ENCODE data around the gene EPHB4. TPM values are rescaled to one million over a fixed set of nuclear protein-coding genes. Genes with fewer than 3 reads are reported as not detected.

EPHB4 gene
- total RNA-seq: 38.6 and 45.7 TPM in 2 replicates

DNA sequence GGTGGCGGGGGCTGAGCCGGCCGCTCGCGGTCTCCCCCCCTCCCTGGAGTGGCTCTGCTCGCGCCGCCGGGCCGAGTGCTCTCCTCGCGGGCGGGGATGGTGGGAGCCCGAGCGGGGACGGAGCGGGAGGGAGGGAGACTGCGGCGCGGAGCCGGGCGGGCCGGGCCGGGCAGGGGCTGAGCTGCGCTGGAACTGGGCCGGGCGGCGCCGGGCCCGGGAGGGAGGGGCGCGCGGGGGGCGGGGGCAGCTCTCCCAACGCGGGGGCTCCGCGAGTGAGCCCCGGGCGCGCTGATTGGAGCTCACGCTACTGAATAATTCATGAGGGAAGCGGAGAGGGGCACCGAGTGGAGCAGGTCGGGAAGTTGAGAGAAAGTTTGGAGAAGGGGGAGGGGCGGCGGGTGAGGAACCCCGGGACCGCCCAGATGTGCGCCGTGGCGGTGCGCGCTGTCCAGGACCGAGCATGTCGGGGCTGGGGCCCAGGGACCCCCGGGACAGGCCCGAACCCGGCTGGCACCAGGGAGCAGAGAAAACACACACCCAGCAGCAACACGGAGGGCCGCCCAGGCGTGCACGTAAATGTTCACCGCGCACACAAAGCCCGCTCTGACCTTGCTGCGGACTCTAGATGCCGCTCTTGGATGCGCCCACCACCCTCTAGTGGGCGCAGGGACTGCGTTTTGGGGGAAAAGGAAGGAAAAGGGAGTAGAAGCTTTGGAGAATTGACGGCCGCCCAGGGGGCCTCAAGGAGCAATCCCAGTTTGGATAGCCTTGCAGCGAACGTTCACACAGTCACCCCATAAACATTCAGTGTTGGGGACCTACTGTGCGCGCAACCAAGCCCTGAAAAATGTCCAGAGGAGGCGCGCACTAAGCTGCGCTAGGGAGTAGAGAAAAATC, at the start of gene EPHB4:
Gene EPHB4, minus strand, starts transcription at position 194 of the 897 bp plus-strand sequence. CDS start 493 bp downstream, outside the sequence.

DNA sequence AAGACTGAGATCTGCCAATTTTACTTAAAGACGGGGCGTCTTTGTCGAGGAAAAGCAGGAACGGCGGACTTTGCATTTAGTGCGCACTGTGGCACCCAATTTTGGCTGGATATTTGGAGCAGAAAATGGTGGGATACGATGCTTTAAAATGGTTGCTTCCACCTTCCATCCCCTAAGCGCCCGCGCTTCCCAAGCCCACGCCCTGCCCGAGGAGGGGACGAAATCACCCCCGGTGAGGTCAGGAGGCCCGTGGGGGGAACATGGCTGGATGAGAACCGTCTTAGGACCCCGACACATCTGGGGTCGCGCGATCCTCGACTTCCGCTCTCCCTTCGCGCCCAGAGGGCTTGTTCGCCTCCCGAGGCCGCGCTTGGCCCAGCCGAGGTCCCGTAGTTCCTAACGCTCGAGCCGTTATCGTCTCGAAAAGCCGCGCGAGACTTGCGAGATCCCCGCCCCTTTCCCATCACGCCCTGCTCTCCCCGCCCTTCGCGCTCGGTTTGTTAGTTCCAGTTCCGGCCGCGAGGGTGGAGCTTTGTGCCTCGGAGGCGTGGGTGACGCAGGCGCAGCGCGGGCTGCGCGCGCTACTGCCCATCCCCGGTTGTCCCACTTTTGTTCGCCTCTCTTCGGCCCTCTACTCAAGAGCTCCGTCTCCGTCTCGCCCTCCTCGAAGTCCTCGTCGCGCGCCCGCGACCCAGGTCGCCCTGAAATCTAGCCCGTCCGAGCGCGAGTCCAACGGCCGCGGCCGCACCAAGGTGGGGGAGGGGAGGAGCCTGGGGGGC, 47.4 kb upstream of the EPHB4 start, which contains the start of gene SRRT:
Gene SRRT, plus strand, starts transcription at position 527 of the 779 bp plus-strand sequence. CDS start 488 bp downstream, outside the sequence.

DNA sequence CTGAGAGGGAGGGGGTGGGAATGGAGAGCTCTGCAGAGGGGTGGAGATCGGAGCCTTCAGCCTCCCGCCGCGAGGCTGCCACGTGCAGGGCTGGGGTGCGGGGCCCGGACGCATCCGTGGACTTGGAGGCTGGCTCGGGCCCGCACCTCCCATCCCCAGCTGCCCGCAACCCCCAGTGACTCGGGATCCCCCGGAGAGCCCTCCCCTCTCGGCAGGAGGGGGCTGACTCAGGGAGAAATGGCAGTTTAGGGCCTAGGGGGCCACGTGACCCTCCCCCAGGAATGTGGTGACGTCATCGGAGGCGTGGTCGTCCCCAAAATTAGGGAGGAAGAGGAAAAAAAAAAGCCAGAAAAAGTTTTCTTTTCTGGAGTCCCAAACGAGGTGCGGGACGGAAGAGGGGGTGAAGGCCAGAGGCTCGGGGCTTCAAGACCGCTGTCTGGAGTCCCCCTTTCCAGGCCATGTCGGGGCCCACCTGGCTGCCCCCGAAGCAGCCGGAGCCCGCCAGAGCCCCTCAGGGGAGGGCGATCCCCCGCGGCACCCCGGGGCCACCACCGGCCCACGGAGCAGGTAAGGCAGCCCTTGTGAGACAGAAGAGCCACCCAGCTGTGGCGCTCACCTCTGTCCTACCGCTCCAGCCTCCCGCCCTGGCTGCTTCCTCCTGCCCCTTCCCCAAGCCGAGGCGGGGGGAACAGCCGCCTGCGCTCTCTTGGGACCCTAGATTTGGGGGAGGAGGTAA, 39.9 kb upstream of the EPHB4 start, which contains the start of gene TRIP6:
Gene TRIP6, plus strand, starts transcription at position 348 of the 736 bp plus-strand sequence. Its CDS starts 111 bp downstream, at position 459.

DNA sequence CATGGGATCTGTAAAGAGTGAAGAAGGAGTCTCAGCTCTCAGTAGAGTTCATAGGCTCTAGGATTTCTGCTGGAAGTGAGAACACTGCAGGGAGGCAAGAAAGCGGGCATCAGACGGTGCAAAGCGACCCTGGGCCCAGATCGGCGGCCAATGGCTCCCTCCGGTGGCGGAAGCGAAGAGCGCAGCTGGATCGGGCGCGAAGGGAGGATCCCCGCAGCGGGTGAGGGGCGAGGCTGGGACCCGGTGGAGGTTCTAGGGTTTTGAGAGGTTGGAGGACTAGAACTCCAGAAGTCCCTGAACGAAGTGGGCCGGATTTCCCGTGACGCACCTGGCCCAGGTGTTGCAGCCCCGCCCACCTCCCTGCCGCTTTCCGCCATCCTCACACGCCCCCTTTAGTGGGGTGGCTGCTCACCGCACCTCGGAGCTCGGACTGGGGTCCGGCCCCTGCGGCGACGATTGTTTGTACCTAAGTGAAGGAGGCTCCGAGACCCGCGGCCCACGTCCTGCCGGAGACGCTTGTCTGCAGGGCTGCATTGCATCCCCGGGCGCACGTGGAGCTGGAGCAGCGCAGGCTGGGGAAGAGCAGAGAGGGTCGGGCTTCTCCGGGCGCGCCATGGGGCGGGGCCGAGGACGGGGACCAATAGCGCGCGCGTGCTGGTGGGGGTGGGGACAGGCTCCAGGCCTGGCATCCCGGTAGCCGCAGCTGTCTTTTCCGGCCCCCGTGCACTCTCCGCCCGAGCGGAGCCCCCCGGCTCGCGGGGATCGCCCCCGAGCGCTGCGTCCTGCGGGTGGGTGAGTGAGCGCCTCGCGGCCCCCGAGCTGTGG, 24.9 kb upstream of the EPHB4 start, which contains the start of gene SLC12A9:
Gene SLC12A9, plus strand, starts transcription at position 666 of the 825 bp plus-strand sequence. CDS start 1,485 bp downstream, outside the sequence.

Other genes starting within 250 kb of the EPHB4 start
- gene LRCH4, start 241.4 kb downstream of the EPHB4 start, total RNA-seq: 5.3 and 7.3 TPM in 2 replicates
- 0.28 and 0.37 TPM in 2 replicates for gene FBXO24, start 241.2 kb downstream of the EPHB4 start, total RNA-seq
- 55.9 and 59.2 TPM in 2 replicates for gene PCOLCE, start 225.2 kb downstream of the EPHB4 start, total RNA-seq
- gene MOSPD3, start 215.0 kb downstream of the EPHB4 start, total RNA-seq: 4.1 and 4.4 TPM in 2 replicates
- gene TFR2, start 186.0 kb downstream of the EPHB4 start, total RNA-seq: 0.14 and 0.37 TPM in 2 replicates
- not detected in 2 replicates for gene ACTL6B, start 171.1 kb downstream of the EPHB4 start, total RNA-seq
- gene GNB2, start 153.8 kb downstream of the EPHB4 start, total RNA-seq: 59.2 and 67.9 TPM in 2 replicates
- 11.9 and 14.9 TPM in 2 replicates for gene GIGYF1, start 133.3 kb downstream of the EPHB4 start, total RNA-seq
- gene POP7, start 121.4 kb downstream of the EPHB4 start, total RNA-seq: 27.6 and 31.5 TPM in 2 replicates
- not detected in 2 replicates for gene EPO, start 107.1 kb downstream of the EPHB4 start, total RNA-seq
- gene ZAN, start 93.9 kb downstream of the EPHB4 start, total RNA-seq: not detected in 2 replicates
- 14.1 and 16.8 TPM in 2 replicates for gene SLC12A9, start 25.2 kb upstream of the EPHB4 start, total RNA-seq
- 64.0 and 71.9 TPM in 2 replicates for gene TRIP6, start 39.9 kb upstream of the EPHB4 start, total RNA-seq
- 29.3 and 36.5 TPM in 2 replicates for gene SRRT, start 47.6 kb upstream of the EPHB4 start, total RNA-seq
- 4.1 and 6.7 TPM in 2 replicates for gene UFSP1, start 62.2 kb upstream of the EPHB4 start, total RNA-seq
- not detected in 2 replicates for gene ACHE, start 68.4 kb upstream of the EPHB4 start, total RNA-seq
- gene MUC3A, start 122.0 kb upstream of the EPHB4 start, total RNA-seq: not detected in 2 replicates
- gene MUC12, start 142.0 kb upstream of the EPHB4 start, total RNA-seq: 0.57 and 0.92 TPM in 2 replicates
- gene MUC17, start 192.6 kb upstream of the EPHB4 start, total RNA-seq: under 0.01 TPM in 1 of 2 replicates, not detected in the other

Measured in smooth muscle cell of bladder (primary cell).